Measurements from ENCODE around the gene EPC1. TPM values are rescaled to one million over a fixed set of nuclear protein-coding genes. Genes with fewer than 3 reads are reported as not detected.

The EPC1 gene
- total RNA-seq, 1 experiment from 2014 or later, result 36.6 TPM

DNA sequence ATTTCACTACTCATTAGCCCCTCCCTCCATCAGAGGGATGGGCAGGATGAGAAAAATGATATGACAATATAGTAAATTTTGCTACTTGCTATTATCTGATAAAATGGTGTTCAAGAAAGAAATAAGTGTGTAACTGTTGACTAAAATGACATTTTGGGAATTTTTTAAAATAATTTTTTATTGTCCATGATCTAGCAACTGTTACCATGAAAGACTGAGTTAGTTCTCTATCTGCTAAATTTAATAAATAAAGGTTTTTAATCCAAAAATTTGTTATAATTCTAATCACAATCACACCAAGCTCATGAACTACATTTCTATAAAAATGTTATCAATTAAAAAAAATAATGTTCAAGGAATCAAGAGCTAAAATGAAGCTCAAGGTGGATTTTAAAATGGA is 28.7 kb upstream of the EPC1 start:
- Histone ChIP-seq H3K4me1 (peaks cover 5% of the 10 kb centered on the region; the same call in 1 of the 2 replicates), H3K4me3 (ENCODE audit: low read depth, low read length) (no peak overlapping the region), H3K9me3 (no peaks in the 10 kb centered on the region), H3K27me3 (replicated peaks; ENCODE audit: control insufficient read depth, insufficient read depth, low read length) (no peaks in the 10 kb centered on the region), H3K36me3 (ENCODE audit: control insufficient read depth, insufficient read depth, low read length) (no peaks in the 10 kb centered on the region; the same call in 1 of the 2 replicates)
- Mint-ChIP-seq H3K27me3 (ENCODE audit: insufficient read depth, unreplicated experiment) (no peaks in the 10 kb centered on the region), H3K4me1 (ENCODE audit: low read depth, unreplicated experiment) (no peaks in the 10 kb centered on the region), H3K36me3 (ENCODE audit: insufficient read depth, unreplicated experiment) (no peaks in the 10 kb centered on the region), H3K4me3 (ENCODE audit: unreplicated experiment) (no peak overlapping the region), H3K27ac (ENCODE audit: unreplicated experiment) (no peak overlapping the region), H3K9me3 (ENCODE audit: unreplicated experiment) (no peaks in the 10 kb centered on the region)
- ChIA-PET POLR2A (no interaction called here), CTCF (no interaction called here)
- intact Hi-C loops (cut with micrococcal nuclease; ENCODE audit: unreplicated experiment), result loop anchor here (5.0 to 10.0 kb wide), 2 partner anchors 541 to 632 kb away; no protein-coding TSS in a partner anchor
- TF ChIP-seq, protein P1, sequence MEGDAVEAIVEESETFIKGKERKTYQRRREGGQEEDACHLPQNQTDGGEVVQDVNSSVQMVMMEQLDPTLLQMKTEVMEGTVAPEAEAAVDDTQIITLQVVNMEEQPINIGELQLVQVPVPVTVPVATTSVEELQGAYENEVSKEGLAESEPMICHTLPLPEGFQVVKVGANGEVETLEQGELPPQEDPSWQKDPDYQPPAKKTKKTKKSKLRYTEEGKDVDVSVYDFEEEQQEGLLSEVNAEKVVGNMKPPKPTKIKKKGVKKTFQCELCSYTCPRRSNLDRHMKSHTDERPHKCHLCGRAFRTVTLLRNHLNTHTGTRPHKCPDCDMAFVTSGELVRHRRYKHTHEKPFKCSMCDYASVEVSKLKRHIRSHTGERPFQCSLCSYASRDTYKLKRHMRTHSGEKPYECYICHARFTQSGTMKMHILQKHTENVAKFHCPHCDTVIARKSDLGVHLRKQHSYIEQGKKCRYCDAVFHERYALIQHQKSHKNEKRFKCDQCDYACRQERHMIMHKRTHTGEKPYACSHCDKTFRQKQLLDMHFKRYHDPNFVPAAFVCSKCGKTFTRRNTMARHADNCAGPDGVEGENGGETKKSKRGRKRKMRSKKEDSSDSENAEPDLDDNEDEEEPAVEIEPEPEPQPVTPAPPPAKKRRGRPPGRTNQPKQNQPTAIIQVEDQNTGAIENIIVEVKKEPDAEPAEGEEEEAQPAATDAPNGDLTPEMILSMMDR (IDR thresholded peaks at IDR 0.05; ENCODE audit: insufficient read depth in 1 of 2, low read depth in 1 of 2, low read length in 1 of 2, severe bottlenecking in 1 of 2, unreplicated experiment in 1 of 2), result no peak
- BruUV-seq (replicated peaks), result no TSS peak
- DNase-seq, result no peak

DNA sequence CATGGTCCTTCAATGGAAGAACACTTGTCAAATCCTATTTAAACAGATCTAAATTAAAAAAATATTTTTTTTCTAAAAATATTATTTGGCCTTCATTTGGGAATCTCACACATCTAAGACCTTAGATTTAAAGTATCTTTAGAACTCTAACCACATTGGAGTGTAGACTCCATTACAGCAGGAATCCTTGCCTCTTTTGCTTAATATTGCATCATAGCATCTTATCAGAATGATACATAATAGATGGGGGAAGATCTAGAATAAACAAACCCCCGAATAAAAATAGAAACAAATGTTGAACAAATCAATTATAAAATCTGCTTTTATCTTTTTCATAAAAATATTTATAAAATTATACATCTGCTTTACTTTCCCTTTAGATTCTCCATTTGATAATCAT is 27.6 kb upstream of the EPC1 start:
- intact Hi-C loops (cut with micrococcal nuclease; ENCODE audit: unreplicated experiment), result loop anchor here (5.0 to 10.0 kb wide), 2 partner anchors 540 to 633 kb away; no protein-coding TSS in a partner anchor
- TF ChIP-seq, protein P1 (IDR thresholded peaks at IDR 0.05; ENCODE audit: insufficient read depth in 1 of 2, low read depth in 1 of 2, low read length in 1 of 2, severe bottlenecking in 1 of 2, unreplicated experiment in 1 of 2), result no peak
- Mint-ChIP-seq H3K4me3 (ENCODE audit: unreplicated experiment) (no peak overlapping the region), H3K36me3 (ENCODE audit: insufficient read depth, unreplicated experiment) (no peaks in the 10 kb centered on the region), H3K27ac (ENCODE audit: unreplicated experiment) (no peak overlapping the region), H3K9me3 (ENCODE audit: unreplicated experiment) (no peaks in the 10 kb centered on the region), H3K4me1 (ENCODE audit: low read depth, unreplicated experiment) (no peaks in the 10 kb centered on the region), H3K27me3 (ENCODE audit: insufficient read depth, unreplicated experiment) (no peaks in the 10 kb centered on the region)
- no peak for DNase-seq
- BruUV-seq (replicated peaks), result no TSS peak
- Histone ChIP-seq H3K9me3 (no peaks in the 10 kb centered on the region), H3K36me3 (ENCODE audit: control insufficient read depth, insufficient read depth, low read length) (no peaks in the 10 kb centered on the region; the same call in 1 of the 2 replicates), H3K4me3 (ENCODE audit: low read depth, low read length) (no peak overlapping the region), H3K27me3 (replicated peaks; ENCODE audit: control insufficient read depth, insufficient read depth, low read length) (no peaks in the 10 kb centered on the region), H3K4me1 (peaks cover 2% of the 10 kb centered on the region; the same call in 1 of the 2 replicates)
- ChIA-PET POLR2A (no interaction called here), CTCF (no interaction called here)

DNA sequence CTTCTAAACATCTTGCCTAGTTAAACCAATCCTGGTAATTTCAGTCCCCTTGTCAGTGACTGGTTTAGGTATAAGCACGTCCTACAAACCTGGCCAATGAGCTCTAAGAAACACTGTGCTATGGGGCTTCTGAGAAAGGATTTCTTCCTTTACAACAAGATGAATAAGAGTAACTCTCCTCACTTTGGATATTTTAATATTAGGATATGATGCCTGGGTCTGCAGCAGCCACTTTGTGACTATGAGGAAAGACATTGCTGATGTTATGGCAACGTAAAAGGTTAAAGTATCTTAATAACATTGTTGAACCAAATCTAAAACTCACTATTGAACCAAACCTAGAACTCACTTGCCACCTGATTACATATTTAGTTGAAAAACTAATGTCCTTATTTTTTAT is 26.5 kb upstream of the EPC1 start:
- Histone ChIP-seq H3K4me3 (ENCODE audit: low read depth, low read length) (no peak overlapping the region), H3K9me3 (no peaks in the 10 kb centered on the region), H3K4me1 (no peaks in the 10 kb centered on the region), H3K27me3 (replicated peaks; ENCODE audit: control insufficient read depth, insufficient read depth, low read length) (no peaks in the 10 kb centered on the region), H3K36me3 (ENCODE audit: control insufficient read depth, insufficient read depth, low read length) (no peaks in the 10 kb centered on the region; the same call in 1 of the 2 replicates)
- Mint-ChIP-seq H3K9me3 (ENCODE audit: unreplicated experiment) (no peaks in the 10 kb centered on the region), H3K4me1 (ENCODE audit: low read depth, unreplicated experiment) (peaks cover under 1% of the 10 kb centered on the region), H3K36me3 (ENCODE audit: insufficient read depth, unreplicated experiment) (no peaks in the 10 kb centered on the region), H3K27me3 (ENCODE audit: insufficient read depth, unreplicated experiment) (no peaks in the 10 kb centered on the region), H3K27ac (ENCODE audit: unreplicated experiment) (no peak overlapping the region), H3K4me3 (ENCODE audit: unreplicated experiment) (no peak overlapping the region)
- intact Hi-C loops (cut with micrococcal nuclease; ENCODE audit: unreplicated experiment), result loop anchor here (10.0 kb wide), 1 partner anchor 539 kb away; no protein-coding TSS in a partner anchor
- no TSS peak for BruUV-seq (replicated peaks)
- no peak for DNase-seq
- TF ChIP-seq, protein P1 (IDR thresholded peaks at IDR 0.05; ENCODE audit: insufficient read depth in 1 of 2, low read depth in 1 of 2, low read length in 1 of 2, severe bottlenecking in 1 of 2, unreplicated experiment in 1 of 2), result no peak
- ChIA-PET CTCF (no interaction called here), POLR2A (no interaction called here)
